ENCODE measurements around the gene SUGP1.
"Not testable (repeated sequence)": the region's sequence is repeated elsewhere in the genome, so short reads cannot be mapped to it uniquely, and the experiment has no call there.

SUGP1 gene

DNA sequence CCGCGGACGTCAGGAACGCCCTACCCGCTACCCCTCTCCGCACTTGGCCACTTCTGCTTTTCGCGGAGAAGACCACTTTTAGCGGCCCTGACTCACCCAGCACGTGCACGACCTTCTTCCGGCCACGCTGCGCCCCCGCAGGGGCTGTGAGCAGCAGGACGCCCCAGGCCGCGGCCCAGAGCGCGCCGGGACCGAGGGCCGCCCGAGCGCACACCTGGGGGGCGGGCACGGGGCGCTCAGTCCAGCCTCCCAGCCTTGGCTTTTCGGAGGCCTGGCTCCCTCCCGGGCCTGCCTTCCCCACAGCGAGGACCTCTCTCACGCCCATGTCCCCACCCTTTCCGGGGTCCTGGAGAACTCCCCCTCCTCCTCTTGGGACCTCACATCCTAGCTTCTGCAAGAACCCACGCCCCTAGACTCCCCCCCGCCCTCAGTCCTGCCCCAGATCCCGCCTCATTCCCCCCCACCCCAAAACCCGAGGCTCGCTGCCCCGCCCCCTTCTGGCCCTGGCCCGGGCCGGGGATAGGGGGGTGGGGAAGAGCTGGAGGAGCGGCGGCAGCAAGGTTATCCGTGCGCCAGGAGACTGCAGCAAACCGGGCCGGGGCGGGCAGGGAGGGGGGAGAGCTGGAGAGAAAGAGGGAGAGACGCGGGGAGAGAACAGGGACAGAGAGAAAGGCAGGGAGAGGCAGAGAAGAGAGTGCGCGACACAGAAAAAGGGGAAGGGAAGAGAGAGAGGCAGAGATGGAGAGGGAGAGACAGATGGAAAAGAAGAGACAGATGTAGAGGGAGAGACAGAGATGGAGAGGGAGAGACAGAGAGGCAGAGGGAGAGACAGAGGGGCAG is 58.7 kb downstream of the SUGP1 start:
- DNase-seq = no peak

DNA sequence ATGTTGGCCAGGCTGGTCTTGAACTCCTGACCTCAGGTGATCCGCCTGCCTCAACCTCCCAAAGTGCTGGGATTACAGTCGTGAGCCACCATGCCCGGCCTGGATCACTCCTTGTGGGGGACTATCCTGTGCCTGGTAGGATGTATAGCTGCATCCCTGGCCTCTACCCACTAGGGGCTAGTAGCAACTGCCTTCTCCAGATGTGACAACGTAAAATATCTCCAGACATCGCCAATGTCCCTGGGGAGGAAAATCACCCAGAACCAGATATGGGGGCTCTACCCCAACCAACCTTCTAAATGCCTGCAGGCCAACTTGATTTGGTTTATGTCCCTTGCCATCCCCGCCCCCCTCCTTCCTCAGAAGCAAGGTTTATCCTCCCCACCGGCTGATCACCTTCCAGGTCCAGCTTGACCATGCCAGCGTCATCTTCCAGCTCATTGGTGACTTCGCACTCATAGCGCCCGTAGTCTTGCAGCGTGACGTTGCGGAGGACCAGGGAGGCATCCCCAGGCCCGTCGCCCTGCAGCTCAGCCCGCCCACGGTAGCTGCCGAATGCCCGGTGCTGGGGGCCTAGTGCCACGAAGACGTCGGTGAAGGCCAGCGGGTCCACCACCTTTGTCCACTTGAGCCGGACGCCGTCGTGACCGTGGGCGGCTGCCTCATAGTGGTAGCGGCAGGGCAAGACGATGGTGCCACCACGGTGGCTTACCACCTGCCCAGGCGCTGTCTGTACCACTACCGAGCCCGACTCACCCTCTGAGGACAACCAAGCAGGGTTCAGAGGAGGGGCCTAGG is 59.7 kb downstream of the SUGP1 start:
- no peak for DNase-seq

DNA sequence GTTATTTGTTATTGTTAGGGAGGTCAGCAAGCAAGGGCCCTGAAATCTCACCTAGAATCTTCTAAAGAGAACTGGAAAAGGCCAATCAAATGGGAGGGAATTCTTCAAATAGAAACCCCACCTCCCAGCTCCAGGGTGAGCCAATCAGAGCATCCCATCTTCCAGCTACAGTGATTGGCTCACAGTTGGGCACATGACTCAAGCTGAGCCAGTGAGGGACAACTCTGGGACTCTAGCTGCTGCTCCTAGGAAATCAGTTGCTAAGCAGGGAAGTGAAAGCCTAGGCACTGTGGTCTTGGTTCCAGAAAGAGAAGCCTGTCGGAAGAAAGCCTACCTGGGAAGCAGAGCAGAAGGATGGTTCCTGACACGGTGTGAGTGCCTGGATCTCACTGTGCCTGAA is 60.6 kb downstream of the SUGP1 start:
- no peak for DNase-seq

DNA sequence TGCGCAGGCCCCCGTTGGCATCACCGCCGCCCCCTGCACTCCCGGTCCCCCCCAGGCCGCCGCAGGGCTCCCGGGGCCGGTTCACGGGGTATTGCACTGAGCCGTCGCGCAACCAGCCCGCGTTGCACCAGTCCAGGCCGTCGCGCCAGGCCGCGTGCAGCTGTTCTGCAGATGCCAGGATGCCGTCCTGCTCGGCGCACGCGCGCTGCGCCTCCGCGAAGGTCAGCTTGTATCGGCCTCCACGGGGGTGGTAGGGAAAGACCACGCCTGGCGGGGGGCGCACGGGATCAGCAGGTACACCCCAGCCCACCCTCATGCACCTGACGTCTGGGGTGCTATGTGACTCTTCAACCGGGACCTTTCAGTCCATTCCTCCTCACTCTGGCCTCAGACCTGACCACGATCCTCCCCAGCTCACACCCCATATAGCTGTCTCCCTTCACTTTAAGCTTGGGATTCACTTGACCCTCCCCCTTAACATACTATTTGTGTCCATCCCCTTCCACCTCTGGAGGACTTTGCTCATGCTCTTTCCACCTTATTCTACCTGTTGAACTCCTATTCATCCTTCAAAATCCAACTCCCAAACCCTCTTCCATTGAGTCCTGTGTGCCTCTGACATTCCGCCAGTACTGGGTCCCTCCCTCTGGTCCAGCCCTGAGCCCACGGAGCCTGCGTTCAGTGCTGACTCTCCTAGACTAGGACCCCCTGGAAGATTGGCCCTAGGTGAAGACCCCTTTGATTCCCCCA is 61.5 kb downstream of the SUGP1 start:
- DNase-seq = no peak

DNA sequence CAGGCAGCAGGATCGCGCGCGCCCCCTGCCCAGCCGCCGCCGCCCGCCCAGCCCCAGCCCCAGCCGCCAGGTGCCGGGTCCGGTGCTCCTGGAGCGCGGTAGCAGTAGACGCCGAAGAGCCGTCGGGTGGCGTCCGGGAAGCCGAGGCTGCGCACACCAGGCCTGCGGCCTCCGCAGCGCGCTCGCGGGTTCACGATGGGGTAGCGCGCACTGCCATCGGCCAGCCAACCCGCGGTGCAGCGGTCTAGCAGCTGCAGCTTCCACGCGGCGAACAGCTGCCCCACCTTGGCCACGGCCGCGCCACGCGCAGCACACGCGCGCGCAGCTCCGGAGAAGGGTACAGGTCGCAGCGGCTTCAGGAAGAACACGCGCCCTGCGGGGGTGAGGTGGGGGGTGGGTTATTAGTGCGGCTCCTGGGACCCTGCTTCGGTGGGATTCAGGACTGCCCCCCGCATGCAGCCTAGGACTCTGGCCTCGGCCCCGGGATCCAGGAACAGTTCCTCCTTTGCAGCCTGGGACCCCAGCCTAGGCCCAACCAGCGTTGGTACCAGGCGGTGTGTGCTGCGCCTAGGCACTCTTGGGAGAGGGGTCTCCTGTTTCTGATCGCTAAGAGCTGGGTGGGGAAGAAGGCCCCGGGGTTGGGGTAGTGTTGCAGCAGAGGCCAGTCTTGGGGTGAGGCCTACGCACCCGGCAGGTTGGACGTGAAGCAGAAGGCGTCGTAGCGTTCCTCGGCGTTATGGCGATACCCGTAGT is 62.3 kb downstream of the SUGP1 start:
- DNase-seq = no peak

DNA sequence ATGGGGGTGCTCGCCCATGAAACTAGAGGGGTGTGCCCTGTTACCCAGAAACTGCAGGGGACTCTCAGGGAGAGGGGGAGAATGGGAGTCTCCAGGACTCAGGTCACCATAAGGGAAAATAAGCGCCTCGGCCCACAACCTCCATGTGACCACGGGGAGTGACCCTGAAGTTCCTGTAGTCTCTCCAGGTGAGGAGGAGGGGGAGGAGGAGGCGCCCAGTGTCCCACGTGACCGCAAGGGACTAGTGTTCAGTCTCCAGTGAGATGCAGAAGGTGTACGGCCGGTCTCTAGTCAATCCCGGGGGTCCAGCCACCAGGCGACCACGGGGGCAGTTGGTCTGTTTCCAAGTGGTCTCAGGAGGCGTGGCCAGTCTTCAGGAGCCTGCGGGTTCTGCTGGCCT is 63.2 kb downstream of the SUGP1 start:
- DNase-seq = no peak

DNA sequence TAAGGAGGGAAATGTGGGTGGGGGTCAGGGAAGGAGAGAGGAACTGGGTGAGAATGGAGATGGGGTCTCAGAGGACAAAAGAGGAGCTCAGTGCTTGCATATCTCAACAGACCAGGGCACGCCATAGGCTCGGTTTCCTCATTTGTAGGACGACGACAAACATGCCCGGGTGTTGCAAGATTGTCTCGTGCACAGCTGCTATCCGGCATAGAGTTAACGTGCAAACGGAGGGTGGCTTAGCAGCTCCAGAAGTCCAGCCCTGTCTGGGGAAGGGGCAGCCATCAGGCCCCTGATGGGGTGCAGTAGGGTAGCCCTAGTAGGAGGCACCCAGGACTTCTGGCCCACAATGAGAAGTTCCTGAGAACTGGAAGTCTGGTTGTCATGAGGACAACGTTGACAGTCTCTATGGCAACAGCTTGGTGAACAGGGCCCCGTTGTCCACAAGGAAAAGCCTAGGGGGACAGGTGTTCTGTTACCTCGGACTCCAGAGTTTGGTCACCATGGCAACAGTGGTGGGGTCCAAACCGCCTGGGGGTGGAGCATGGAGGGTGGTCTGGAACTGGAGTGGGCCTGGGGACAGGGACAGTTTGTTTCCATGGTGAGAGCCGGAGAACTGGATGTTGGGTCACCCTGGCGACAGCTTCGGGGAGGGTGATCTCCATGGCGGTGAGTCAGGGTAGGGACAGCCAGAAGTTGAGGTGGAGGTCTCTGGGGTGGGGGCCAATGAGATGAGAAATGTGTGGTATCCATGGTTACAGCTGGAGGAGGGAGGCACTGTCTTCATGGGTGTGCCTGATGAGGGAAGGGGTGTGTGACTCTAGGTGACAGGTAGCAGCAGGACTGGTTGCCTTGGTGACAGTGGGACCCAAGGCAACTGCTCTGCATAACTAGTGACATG is 64.0 kb downstream of the SUGP1 start:
- no peak for DNase-seq

DNA sequence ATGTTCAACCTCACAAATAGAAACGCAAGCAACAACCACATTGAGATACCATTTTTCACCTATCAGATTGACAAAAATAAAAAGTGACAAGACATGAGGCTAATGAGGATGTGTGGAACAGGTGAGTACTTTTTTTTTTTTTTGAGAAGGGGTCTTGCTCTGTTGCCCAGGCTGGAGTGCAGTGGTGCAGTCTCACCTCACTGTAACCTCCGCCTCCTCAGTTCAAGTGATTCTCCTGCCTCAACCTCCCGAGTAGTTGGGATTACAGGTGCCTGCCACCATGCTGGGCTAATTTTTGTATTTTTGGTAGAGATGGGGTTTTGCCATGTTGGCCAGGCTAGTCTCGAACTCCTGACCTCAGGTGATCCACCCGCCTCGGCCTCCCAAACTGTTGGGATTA is 66.9 kb downstream of the SUGP1 start:
- DNase-seq = not testable (repeated sequence)

DNA sequence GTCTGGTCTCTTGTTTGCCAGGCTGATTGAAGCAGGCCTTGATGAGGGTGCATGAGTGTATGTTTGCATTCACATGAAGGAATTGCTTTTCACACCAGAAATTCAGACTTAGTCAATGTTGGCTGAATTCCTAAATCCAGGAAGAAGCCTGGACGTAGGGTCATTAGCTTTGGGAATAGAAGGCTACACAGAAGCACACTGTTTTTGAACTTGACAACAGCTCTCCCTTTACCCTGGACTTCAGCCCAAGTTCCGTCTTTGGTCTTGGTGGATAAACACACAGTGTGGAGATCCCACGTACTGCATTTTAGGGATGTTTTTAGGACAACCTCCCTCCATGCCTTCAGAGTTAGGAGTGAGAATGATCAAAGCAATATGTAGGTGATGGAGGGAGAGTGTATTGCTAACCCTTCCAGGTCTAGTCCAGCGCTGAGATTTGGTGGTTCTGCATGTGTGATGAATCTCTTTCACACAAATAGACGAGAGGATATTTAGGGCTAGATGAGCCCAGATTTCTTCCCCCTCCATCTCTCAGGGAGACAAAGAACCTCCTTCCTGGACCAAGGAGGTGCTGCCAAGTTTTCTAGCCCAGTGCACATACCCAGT is 70.0 kb downstream of the SUGP1 start:
- no peak for DNase-seq

DNA sequence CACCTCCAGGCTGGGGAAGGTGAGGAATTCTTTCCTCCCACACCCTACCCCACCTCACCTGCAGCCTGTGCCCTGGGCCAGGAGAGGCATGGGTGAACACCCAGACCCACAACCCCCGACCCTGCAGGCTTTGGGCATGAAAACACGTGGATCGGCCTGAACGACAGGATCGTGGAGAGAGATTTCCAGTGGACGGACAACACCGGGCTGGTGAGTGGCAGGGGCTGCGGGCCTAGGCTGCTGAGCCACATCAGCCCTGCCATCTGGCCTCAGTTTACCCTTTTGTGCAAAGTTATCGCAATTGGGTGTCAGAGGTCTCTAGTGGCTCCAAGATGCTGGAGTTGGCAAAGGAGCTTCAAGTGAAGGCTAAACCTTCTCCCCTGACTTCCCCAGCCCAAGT is 79.8 kb downstream of the SUGP1 start:
- DNase-seq = no peak

DNA sequence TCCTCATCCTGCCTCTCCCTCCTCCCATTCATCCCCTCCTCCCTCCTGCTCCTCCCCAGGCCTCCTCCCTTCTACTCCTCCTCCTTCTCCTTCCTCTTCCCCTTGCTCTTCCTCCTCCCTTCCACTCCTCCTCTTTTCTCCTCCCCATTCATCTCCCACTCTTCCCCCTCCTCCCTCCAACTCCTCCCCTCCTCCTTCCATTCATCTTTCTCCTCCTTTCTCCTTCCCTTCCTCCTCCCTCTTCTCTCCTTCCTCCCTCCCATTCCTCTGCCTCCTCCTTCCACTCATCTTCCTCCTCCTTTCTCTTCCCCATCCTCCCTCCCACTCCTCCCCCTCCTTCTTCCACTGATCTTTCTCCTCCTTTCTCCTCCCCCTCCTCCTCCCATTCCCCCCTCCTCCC is 80.6 kb downstream of the SUGP1 start:
- no peak for DNase-seq

DNA sequence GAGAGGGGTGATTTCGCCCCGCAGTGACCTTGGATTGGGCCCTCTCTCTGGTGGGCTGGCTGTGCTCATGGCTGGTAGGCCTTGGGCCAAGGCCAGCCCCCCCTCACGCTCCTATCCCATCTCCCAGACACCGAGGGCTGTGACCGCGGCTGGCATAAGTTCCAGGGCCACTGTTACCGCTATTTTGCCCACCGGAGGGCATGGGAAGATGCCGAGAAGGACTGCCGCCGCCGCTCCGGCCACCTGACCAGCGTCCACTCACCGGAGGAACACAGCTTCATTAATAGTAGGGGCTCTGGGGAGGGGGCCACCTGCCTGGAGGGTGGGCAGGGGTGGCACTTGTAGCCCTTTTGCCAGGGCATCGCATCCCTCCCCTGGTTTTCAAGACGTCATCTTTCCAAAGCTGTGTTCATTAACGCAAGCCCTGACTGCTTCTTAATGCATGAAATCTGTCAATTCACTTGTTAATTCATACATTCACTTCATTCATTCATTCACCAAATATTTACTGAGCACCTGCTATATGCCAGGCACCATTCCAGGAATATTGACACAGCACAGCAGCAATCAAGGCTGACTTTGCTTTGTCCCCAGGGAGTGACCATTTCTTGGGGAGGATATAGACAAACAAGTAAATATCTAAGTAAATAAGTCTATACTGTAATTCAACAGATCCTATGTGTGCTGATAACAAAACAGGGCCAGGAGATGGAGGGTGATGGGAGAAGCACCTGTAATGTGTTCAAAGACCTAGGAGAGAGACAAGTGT is 82.0 kb downstream of the SUGP1 start:
- DNase-seq = no peak

DNA sequence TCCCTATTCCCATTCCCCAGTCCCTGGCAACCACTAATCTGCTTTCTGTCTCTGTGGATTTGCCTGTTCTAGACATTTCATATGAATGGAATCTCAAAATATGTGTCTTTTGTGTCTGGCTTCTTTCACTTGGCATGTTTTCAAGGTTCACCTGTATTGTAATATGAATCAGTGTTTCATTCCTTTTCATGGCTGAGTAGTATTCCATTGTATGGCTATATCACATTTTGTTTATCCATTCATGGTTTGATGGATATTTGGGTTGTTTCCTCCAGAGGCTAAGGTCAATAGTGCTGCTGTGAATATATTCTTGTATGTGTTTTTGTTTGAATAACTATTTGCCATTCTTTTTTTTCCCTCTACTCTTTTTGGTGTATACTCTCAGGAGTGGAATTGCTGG is 84.1 kb downstream of the SUGP1 start:
- no peak for DNase-seq

DNA sequence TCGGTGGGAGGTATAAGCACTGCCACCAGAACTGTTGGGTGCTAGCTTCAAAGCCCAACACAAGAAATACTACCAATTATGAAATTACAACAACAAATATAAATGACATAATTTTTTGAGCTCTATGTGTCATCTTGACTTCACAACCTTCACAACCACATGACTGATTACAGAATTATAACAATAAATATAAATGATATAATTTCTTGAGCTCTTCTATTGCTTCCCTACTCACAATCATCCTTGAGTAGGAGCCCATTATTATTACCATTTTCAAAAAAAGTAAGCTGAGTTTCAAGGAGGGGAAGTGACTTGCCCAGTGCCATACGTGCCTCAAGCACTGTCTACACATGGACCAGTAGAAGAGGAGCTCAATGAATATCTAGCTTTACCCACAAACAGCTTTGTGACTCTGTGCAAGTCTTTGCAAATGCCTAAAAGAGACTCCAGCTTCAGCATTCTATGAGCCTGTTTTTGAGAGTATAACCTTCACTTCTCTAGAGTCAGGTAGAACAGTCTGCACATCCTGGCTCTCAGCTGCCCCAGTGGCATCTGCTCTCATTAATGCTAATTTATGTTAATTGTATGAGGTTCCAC is 86.0 kb downstream of the SUGP1 start:
- DNase-seq = no peak

DNA sequence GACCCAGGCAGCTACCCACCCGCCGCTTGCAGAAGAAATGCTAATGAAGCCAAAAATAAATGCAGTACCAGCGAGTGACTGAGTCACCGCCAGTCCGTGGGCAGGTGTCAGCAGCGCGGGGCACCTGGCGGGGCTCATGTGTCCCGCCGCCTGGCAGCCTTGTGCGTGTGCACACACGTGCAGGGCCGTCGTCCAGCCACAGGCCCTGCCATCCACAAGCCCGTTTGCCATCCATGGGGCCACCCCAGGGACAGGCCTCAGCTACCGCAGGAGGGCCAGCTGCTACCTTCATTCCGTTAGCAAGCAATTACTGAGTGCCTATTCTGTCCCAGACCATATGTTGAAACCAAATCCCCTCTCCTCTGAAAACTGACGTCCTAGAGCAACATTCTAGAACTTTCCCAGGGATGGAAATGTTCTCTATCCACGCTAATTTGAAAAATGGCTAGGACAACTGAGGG is 88.0 kb downstream of the SUGP1 start:
- no peak for DNase-seq

DNA sequence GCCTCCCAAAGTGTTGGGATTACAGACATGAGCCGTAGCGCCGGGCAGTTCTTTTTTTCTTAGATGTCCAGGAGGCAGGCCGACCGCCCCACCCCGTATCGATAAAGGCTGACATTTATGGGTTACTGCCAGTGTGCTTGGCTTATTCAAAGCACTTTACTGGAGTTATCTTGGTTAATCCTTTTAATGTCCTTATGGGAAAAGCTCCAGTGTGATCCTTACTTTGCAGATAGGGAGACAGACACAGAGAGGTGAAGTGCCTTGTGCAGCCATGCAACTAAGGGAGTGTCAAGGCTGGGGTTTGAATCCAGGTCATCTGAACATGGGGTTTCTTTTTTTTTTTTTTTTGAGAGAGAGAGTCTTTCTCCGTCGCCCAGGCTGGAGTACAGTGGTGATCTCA is 89.3 kb downstream of the SUGP1 start:
- no peak for DNase-seq

DNA sequence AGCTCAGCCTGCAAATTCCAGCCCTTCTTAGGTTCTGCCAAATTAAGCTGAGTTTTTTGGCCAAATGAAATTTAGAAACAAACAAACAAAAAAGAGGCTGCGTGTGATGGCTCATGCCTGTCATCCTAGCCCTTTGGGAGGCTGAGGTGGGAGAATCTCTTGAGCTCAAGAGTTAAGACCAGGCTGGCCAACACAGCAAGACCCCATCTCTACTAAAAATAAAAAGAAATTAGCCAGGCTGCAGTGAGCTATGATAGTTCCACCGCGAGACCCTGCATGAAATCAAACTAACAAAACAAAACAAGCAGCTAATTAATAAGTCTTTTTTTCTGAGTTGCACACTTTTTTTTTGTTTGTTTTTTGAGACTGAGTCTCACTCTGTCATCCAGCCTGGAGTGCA is 90.6 kb downstream of the SUGP1 start:
- no peak for DNase-seq

DNA sequence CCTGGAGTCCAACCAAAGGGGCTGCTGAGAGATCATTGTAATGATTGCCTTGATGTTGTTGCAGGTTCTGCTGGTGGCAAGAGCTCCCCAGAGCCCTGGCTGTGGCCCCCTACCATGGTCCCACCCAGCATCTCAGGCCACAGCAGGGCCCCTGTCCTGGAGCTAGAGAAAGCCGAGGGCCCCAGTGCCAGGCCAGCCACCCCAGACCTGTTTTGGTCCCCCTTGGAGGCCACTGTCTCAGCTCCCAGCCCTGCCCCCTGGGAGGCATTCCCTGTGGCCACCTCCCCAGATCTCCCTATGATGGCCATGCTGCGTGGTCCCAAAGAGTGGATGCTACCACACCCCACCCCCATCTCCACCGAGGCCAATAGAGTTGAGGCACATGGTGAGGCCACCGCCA is 93.1 kb downstream of the SUGP1 start:
- no peak for DNase-seq

DNA sequence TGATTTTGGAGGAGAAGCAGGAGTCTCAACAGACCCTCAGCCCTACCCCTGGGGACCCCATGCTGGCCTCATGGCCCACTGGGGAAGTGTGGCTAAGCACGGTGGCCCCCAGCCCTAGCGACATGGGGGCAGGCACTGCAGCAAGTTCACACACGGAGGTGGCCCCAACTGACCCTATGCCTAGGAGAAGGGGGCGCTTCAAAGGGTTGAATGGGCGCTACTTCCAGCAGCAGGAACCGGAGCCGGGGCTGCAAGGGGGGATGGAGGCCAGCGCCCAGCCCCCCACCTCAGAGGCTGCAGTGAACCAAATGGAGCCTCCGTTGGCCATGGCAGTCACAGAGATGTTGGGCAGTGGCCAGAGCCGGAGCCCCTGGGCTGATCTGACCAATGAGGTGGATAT is 93.6 kb downstream of the SUGP1 start:
- no peak for DNase-seq

DNA sequence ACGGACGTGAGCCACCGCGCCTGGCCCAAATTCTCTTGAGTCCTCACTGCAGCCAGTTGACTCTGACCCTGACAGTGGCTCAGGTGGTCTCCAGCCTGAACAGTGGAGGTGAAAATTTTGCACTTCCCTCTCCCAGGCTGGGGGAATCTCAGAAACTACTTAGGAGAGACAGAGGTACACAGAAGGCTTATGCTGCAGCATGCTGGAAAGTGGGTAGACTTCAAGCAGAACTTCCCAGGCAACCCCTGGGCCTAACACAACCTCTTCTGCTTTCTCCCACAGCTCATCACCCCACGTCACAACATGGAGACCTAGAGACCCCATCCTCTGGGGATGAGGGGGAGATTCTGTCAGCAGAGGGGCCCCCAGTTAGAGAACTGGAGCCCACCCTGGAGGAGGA is 94.1 kb downstream of the SUGP1 start:
- DNase-seq = no peak
